Memory B cell (primary cell): Measurements from ENCODE around the gene SIRT1.
"Not testable (repeated sequence)": the region's sequence is repeated elsewhere in the genome, so short reads cannot be mapped to it uniquely, and the experiment has no call there.

ENCODE experiments used
- ATAC-seq: fragments of 150-1000 bp; cut with Tn5 transposase; 2 replicates; pipeline ENCODE4 v1.10.0; 2021; ENCODE audit warnings: low read depth, mild to moderate bottlenecking, moderate library complexity
- DNase-seq, 2 donors: peaks; one replicate each; pipeline ENCODE4 v3.0.0; 2022; ENCODE audit warnings: low spot score in 2 of 2
- H3K27ac Mint-ChIP-seq: one replicate; pipeline ENCODE4 v1.8.0; 2022; ENCODE audit warnings: mild to moderate bottlenecking, moderate library complexity, mixed read lengths
- H3K27me3 Mint-ChIP-seq: one replicate; pipeline ENCODE4 v1.8.0; 2022; ENCODE audit warnings: mixed read lengths
- H3K36me3 Mint-ChIP-seq: one replicate; pipeline ENCODE4 v1.8.0; 2022; ENCODE audit warnings: mild to moderate bottlenecking, mixed read lengths
- H3K4me1 Mint-ChIP-seq: one replicate; pipeline ENCODE4 v1.8.0; 2022; ENCODE audit warnings: mixed read lengths
- H3K4me3 Mint-ChIP-seq: one replicate; pipeline ENCODE4 v1.8.0; 2022; ENCODE audit warnings: mild to moderate bottlenecking, moderate library complexity, mixed read lengths
- H3K9me3 Mint-ChIP-seq: one replicate; pipeline ENCODE4 v1.8.0; 2022; ENCODE audit warnings: mixed read lengths

Gene SIRT1

GRCh38 chr10:67861750-67862432 lies 22.6 kb upstream of the SIRT1 start:
- H3K27ac Mint-ChIP-seq, result no peak overlapping the region
- peaks cover 6% of the 10 kb centered on the region for H3K4me1 Mint-ChIP-seq
- H3K27me3 Mint-ChIP-seq, result no peaks in the 10 kb centered on the region
- DNase-seq (no peak), ATAC-seq (no peak)
- no peak overlapping the region for H3K4me3 Mint-ChIP-seq
- H3K36me3 Mint-ChIP-seq, result no peaks in the 10 kb centered on the region
- no peaks in the 10 kb centered on the region for H3K9me3 Mint-ChIP-seq

- Mint-ChIP-seq H3K4me1 (peaks cover 6% of the 10 kb centered on the region), H3K4me3 (no peak overlapping the region), H3K27ac (no peak overlapping the region), H3K9me3 (no peaks in the 10 kb centered on the region), H3K36me3 (no peaks in the 10 kb centered on the region), H3K27me3 (no peaks in the 10 kb centered on the region)
- ATAC-seq (no peak), DNase-seq (no peak)
Measured at GRCh38 chr10:67863094-67863493, 21.4 kb upstream of the SIRT1 start.

GRCh38 chr10:67864607-67865371 lies 19.7 kb upstream of the SIRT1 start:
- H3K27me3 Mint-ChIP-seq, result no peaks in the 10 kb centered on the region
- ATAC-seq, result peak; percentile 89
- H3K9me3 Mint-ChIP-seq, result no peaks in the 10 kb centered on the region
- no peak for DNase-seq
- H3K4me3 Mint-ChIP-seq, result peak overlapping the region; percentile 44
- H3K36me3 Mint-ChIP-seq, result no peaks in the 10 kb centered on the region
- H3K27ac Mint-ChIP-seq, result peak overlapping the region; percentile 80
- peaks cover 6% of the 10 kb centered on the region for H3K4me1 Mint-ChIP-seq

GRCh38 chr10:67868132-67868531 lies 16.3 kb upstream of the SIRT1 start:
- no peak for DNase-seq
- Mint-ChIP-seq H3K4me3 (no peak overlapping the region), H3K27me3 (no peaks in the 10 kb centered on the region), H3K4me1 (peaks cover 6% of the 10 kb centered on the region), H3K27ac (no peak overlapping the region), H3K9me3 (no peaks in the 10 kb centered on the region), H3K36me3 (no peaks in the 10 kb centered on the region)
- no peak for ATAC-seq

GRCh38 chr10:67869996-67870395 lies 14.5 kb upstream of the SIRT1 start:
- H3K27me3 Mint-ChIP-seq, result no peaks in the 10 kb centered on the region
- ATAC-seq (no peak), DNase-seq (no peak)
- H3K4me3 Mint-ChIP-seq, result no peak overlapping the region
- H3K36me3 Mint-ChIP-seq, result no peaks in the 10 kb centered on the region
- no peak overlapping the region for H3K27ac Mint-ChIP-seq
- H3K9me3 Mint-ChIP-seq, result no peaks in the 10 kb centered on the region
- peaks cover 2% of the 10 kb centered on the region for H3K4me1 Mint-ChIP-seq

- no peaks in the 10 kb centered on the region for H3K27me3 Mint-ChIP-seq
- H3K36me3 Mint-ChIP-seq, result no peaks in the 10 kb centered on the region
- H3K4me3 Mint-ChIP-seq, result no peak overlapping the region
- H3K4me1 Mint-ChIP-seq, result no peaks in the 10 kb centered on the region
- H3K9me3 Mint-ChIP-seq, result no peaks in the 10 kb centered on the region
- no peak for ATAC-seq
- DNase-seq, result no peak
- H3K27ac Mint-ChIP-seq, result no peak overlapping the region
Measured at GRCh38 chr10:67875340-67876238, 8.9 kb upstream of the SIRT1 start.

GRCh38 chr10:67877421-67877820 lies 7.0 kb upstream of the SIRT1 start:
- not testable (repeated sequence) for H3K9me3 Mint-ChIP-seq, H3K4me3 Mint-ChIP-seq, DNase-seq, ATAC-seq, H3K4me1 Mint-ChIP-seq, H3K27ac Mint-ChIP-seq, H3K27me3 Mint-ChIP-seq, H3K36me3 Mint-ChIP-seq

- no peaks in the 10 kb centered on the region for H3K4me1 Mint-ChIP-seq
- no peaks in the 10 kb centered on the region for H3K27me3 Mint-ChIP-seq
- no peak overlapping the region for H3K4me3 Mint-ChIP-seq
- no peaks in the 10 kb centered on the region for H3K9me3 Mint-ChIP-seq
- DNase-seq (no peak), ATAC-seq (no peak)
- no peaks in the 10 kb centered on the region for H3K36me3 Mint-ChIP-seq
- no peak overlapping the region for H3K27ac Mint-ChIP-seq
Measured at GRCh38 chr10:67878133-67878532, 6.3 kb upstream of the SIRT1 start.

GRCh38 chr10:67883710-67884312 lies 645 bp upstream of the SIRT1 start:
- H3K27me3 Mint-ChIP-seq, result no peaks in the 10 kb centered on the region
- no peak for DNase-seq
- ATAC-seq, result no peak

GRCh38 chr10:67884842-67885670 lies 600 bp downstream of the SIRT1 start:
- H3K4me1 Mint-ChIP-seq, result peaks cover 13% of the 10 kb centered on the region
- DNase-seq, result peak; percentile 66 to 73
- peak overlapping the region; percentile 98 for H3K27ac Mint-ChIP-seq
- H3K36me3 Mint-ChIP-seq, result peaks cover 15% of the 10 kb centered on the region
- no peaks in the 10 kb centered on the region for H3K27me3 Mint-ChIP-seq
- H3K4me3 Mint-ChIP-seq, result peak overlapping the region; percentile 81
- H3K9me3 Mint-ChIP-seq, result no peaks in the 10 kb centered on the region
- peak; percentile 56 for ATAC-seq

More at GRCh38 chr10:67883710-67884312, 645 bp upstream of the SIRT1 start:
- Mint-ChIP-seq H3K9me3 (no peaks in the 10 kb centered on the region), H3K4me1 (peaks cover 11% of the 10 kb centered on the region), H3K4me3 (peak overlapping the region; percentile 97), H3K36me3 (peaks cover 8% of the 10 kb centered on the region), H3K27ac (peak overlapping the region; percentile 98)

- Mint-ChIP-seq H3K27ac (no peak overlapping the region), H3K27me3 (no peaks in the 10 kb centered on the region), H3K4me3 (no peak overlapping the region), H3K36me3 (peaks cover 18% of the 10 kb centered on the region), H3K4me1 (peaks cover 2% of the 10 kb centered on the region), H3K9me3 (no peaks in the 10 kb centered on the region)
- ATAC-seq, result no peak
- no peak for DNase-seq
Measured at GRCh38 chr10:67893637-67894036, 9.2 kb downstream of the SIRT1 start.

GRCh38 chr10:67903581-67903980 lies 19.1 kb downstream of the SIRT1 start:
- Mint-ChIP-seq H3K4me3 (no peak overlapping the region), H3K9me3 (no peaks in the 10 kb centered on the region), H3K27ac (no peak overlapping the region), H3K4me1 (peaks cover 4% of the 10 kb centered on the region), H3K27me3 (no peaks in the 10 kb centered on the region), H3K36me3 (peaks cover 25% of the 10 kb centered on the region)
- DNase-seq, result no peak
- no peak for ATAC-seq

- ATAC-seq, result no peak
- Mint-ChIP-seq H3K27ac (peak overlapping the region; percentile 54), H3K4me1 (peaks cover 16% of the 10 kb centered on the region), H3K4me3 (no peak overlapping the region), H3K9me3 (no peaks in the 10 kb centered on the region), H3K27me3 (no peaks in the 10 kb centered on the region), H3K36me3 (peaks cover 35% of the 10 kb centered on the region)
- no peak for DNase-seq
Measured at GRCh38 chr10:67912331-67912946, 28.0 kb downstream of the SIRT1 start.
